Loucy (cell line): Measurements from ENCODE around the gene INTS11.

Source experiments
- CTCF ChIP-seq: fragments of 200-600 bp; sonication (generic); conservative IDR thresholded peaks from 2 replicates; pipeline ENCODE4 v1.5.1; 2014; ENCODE audit warnings: mild to moderate bottlenecking, antibody characterized with exemption, low read length
- EZH2phosphoT487 ChIP-seq: fragments of 200-600 bp; IDR thresholded peaks from 2 replicates; pipeline ENCODE4 v1.6.1; 2018; ENCODE audit warnings: antibody characterized with exemption, mild to moderate bottlenecking, moderate library complexity, borderline replicate concordance

DNA sequence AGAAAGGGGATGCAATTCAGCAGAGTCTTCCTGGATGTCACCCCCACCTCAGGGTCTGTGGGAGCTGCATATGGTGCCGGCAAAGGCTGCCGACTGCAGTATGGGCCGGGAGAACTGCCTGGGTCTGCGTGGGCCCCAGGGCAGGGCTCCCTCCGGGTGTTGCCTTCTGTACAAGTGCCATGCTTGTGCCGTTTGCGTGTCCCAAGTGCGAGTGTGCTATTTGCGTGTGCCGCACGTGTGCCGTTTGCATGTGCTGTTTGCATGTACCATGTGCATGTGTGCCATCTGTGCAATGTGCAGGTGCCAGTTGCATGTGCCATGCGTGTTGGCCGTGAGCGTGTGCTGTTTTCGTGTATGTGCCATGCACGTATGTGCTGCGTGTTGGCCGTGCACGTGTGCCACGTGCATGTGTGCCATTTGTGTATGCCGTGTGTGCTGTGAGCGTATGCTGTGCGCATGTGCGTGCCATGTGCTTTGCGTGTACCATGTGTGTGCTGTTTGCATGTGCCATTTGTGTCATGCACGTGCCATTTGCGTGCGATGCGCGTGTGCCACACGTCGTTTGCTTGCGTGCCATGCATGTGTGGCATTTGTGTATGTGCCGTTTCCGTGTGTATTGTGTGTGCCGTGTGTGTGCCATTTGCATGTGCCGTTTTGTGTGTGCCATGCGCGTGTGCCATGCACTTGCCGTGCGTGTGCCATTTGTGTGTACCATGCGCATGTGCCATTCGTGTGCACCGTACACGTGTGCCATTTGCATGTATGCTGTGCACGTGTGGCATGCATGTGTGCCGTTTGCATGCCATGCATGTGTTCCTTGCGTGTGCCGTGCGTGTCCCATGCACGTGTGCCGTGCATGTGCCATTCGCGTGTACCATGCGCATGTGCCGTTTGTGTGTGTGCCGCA is 5.1 kb upstream of the INTS11 start:
- TF ChIP-seq CTCF: no peak
- no peak for TF ChIP-seq EZH2phosphoT487
